B cell (primary cell): ENCODE results near the gene CCT6B. TPM values are rescaled to one million over a fixed set of nuclear protein-coding genes. Genes with fewer than 3 reads are reported as not detected.

Experiments
- ATAC-seq: fragments of 200-7000 bp; cut with Tn5 transposase; one replicate; pipeline ENCODE4 v1.10.0; 2021; ENCODE audit warnings: low read depth, mild to moderate bottlenecking, moderate number of reproducible peaks, moderate library complexity
- CTCF ChIA-PET: fragments of 350-600 bp; sonication (Branson Sonifier 250); formaldehyde crosslinking; loops from one replicate; lab custom pipeline; 2021; ENCODE audit warnings: antibody characterized with exemption, inconsistent platforms; lab: Charles Lee
- POLR2A ChIA-PET: fragments of 350-600 bp; sonication (Branson Sonifier 250); formaldehyde crosslinking; loops from one replicate; lab custom pipeline; 2021; ENCODE audit warnings: antibody characterized with exemption; lab: Charles Lee
- DNase-seq: peaks from one replicate; pipeline ENCODE4 v3.0.0; 2013
- H2AFZ ChIP-seq: 2 replicates; pipeline ENCODE4 v1.6.1; 2012; ENCODE audit warnings: mild to moderate bottlenecking, low read depth, low read length; ENCODE audit not compliant: insufficient read depth, poor library complexity, severe bottlenecking
- H3K27ac ChIP-seq, 2 donors: 1 replicate in 1 of 2; 2 replicates in 1 of 2; pipeline ENCODE4 v1.5.1; 2012 to 2013; ENCODE audit warnings: low read length in 2 of 2, mild to moderate bottlenecking in 2 of 2, moderate library complexity in 1 of 2
- H3K27me3 ChIP-seq, 4 experiments: fragments of 200-600 bp in 1 of 4; sonication (generic) in 1 of 4; replicated peaks in 1 of 4; 1 replicate in 2 of 4; 2 replicates in 2 of 4; pipeline versions ENCODE4 v1.6.1 to v1.7.0; 2013 to 2016; ENCODE audit warnings: low read length in 3 of 4, mild to moderate bottlenecking in 2 of 4, mixed read lengths in 1 of 4, moderate library complexity in 1 of 4; ENCODE audit not compliant: insufficient read depth in 4 of 4, control insufficient read depth in 3 of 4; ENCODE audit errors: control extremely low read depth in 1 of 4
- H3K36me3 ChIP-seq, 2 experiments: replicated peaks in 1 of 2; 1 replicate in 1 of 2; 2 replicates in 1 of 2; pipeline versions ENCODE4 v1.6.1 to v1.7.1; 2013; ENCODE audit warnings: low read length in 1 of 2; ENCODE audit not compliant: insufficient read depth in 2 of 2, control insufficient read depth in 1 of 2; ENCODE audit errors: control extremely low read depth in 1 of 2, extremely low read depth in 1 of 2
- H3K4me1 ChIP-seq, 2 donors: fragments of 200-600 bp in 1 of 2; sonication (generic) in 1 of 2; 1 replicate in 1 of 2; 2 replicates in 1 of 2; pipeline versions ENCODE4 v1.5.1 to v1.6.1; 2013 to 2017; ENCODE audit warnings: low read length in 2 of 2; ENCODE audit not compliant: control insufficient read depth in 2 of 2, insufficient read depth in 2 of 2
- H3K4me2 ChIP-seq: replicated peaks from 2 replicates; pipeline ENCODE3; 2012; ENCODE audit warnings: mild to moderate bottlenecking, low read depth, low read length; ENCODE audit not compliant: poor library complexity, severe bottlenecking
- H3K4me3 ChIP-seq, 5 experiments: fragments of 200-600 bp in 1 of 5; sonication (generic) in 1 of 5; 1 replicate in 3 of 5; 2 replicates in 2 of 5; pipeline versions ENCODE4 v1.5.1 to v1.7.0; 2011 to 2016; ENCODE audit warnings: low read length in 4 of 5, mild to moderate bottlenecking in 4 of 5, low read depth in 2 of 5, control low read depth in 1 of 5, moderate library complexity in 1 of 5; ENCODE audit not compliant: insufficient read depth in 1 of 5; ENCODE audit errors: control extremely low read depth in 1 of 5, extremely low read depth in 1 of 5
- H3K79me2 ChIP-seq: fragments of 200-600 bp; sonication (generic); one replicate; pipeline ENCODE4 v1.6.0; 2016; ENCODE audit warnings: low read length; ENCODE audit not compliant: control insufficient read depth, insufficient read depth
- H3K9ac ChIP-seq: fragments of 200-600 bp; sonication (generic); 2 replicates; pipeline ENCODE4 v1.6.1; 2017; ENCODE audit warnings: mild to moderate bottlenecking, low read length, moderate library complexity
- H3K9me3 ChIP-seq, 3 donors: one replicate each; pipeline versions ENCODE4 v1.6.1 to v1.7.1; 2013; ENCODE audit warnings: low read length in 2 of 3; ENCODE audit not compliant: control insufficient read depth in 2 of 3, insufficient read depth in 1 of 3; ENCODE audit errors: control extremely low read depth in 1 of 3
- H4K20me1 ChIP-seq: 2 replicates; pipeline ENCODE4 v1.6.0; 2012; ENCODE audit warnings: mild to moderate bottlenecking, low read length; ENCODE audit not compliant: insufficient read depth, control insufficient read depth, poor library complexity, severe bottlenecking
- H3K27ac Mint-ChIP-seq: one replicate; pipeline ENCODE4 v1.8.0; 2021; ENCODE audit warnings: mixed read lengths
- H3K27me3 Mint-ChIP-seq: one replicate; pipeline ENCODE4 v1.8.0; 2021; ENCODE audit warnings: mixed read lengths
- H3K4me1 Mint-ChIP-seq: one replicate; pipeline ENCODE4 v1.8.0; 2021; ENCODE audit warnings: mixed read lengths
- H3K4me3 Mint-ChIP-seq: one replicate; pipeline ENCODE4 v1.8.0; 2021; ENCODE audit warnings: mixed read lengths
- H3K9me3 Mint-ChIP-seq: one replicate; pipeline ENCODE4 v1.8.0; 2022; ENCODE audit warnings: mixed read lengths; ENCODE audit not compliant: insufficient read depth
- EZH2 ChIP-seq: IDR thresholded peaks from 2 replicates; pipeline ENCODE4 v1.6.1; 2012; ENCODE audit warnings: borderline replicate concordance, low read depth, mild to moderate bottlenecking, moderate library complexity, low read length; ENCODE audit not compliant: insufficient read depth, poor library complexity, severe bottlenecking
- WGBS: methylation state at CpG from one replicate; pipeline ENCODE4 v1.1.5; 2013; ENCODE audit warnings: missing lambda C conversion rate; ENCODE audit not compliant: insufficient coverage; 5-methylcytosine and 5-hydroxymethylcytosine counted together
- intact Hi-C: fragments of 100-400 bp; cut with micrococcal nuclease; formaldehyde crosslinking; loops from one replicate; pipeline ENCODE4 v1.10.0; 2022
- polyA minus RNA-seq: library from RNA; depleted of rRNA, polyadenylated mRNA; stranded (reverse); fragments of >200 nt; gene quantifications from 2 replicates; pipeline ENCODE4 v1.2.3, GENCODE V29; 2012
- polyA plus RNA-seq: library from polyadenylated mRNA; depleted of rRNA; stranded (reverse); fragments of >200 nt; gene quantifications from 2 replicates; pipeline ENCODE4 v1.2.3, GENCODE V29; 2012
- total RNA-seq, 2 donors: library from RNA; stranded (reverse); fragments of 120-200 nt in 1 of 2; gene quantifications; 1 replicate in 1 of 2; 2 replicates in 1 of 2; pipeline versions ENCODE4 v1.2.3 to v1.2.4, GENCODE V29; 2013 to 2022
- TF ChIP-seq, protein P1 (sequence below): fragments of 200-600 bp; IDR thresholded peaks from one replicate; pipeline ENCODE4 v1.8.0; 2022; ENCODE audit warnings: antibody characterized with exemption, mild to moderate bottlenecking

CCT6B gene, protein sequence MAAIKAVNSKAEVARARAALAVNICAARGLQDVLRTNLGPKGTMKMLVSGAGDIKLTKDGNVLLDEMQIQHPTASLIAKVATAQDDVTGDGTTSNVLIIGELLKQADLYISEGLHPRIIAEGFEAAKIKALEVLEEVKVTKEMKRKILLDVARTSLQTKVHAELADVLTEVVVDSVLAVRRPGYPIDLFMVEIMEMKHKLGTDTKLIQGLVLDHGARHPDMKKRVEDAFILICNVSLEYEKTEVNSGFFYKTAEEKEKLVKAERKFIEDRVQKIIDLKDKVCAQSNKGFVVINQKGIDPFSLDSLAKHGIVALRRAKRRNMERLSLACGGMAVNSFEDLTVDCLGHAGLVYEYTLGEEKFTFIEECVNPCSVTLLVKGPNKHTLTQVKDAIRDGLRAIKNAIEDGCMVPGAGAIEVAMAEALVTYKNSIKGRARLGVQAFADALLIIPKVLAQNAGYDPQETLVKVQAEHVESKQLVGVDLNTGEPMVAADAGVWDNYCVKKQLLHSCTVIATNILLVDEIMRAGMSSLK
- total RNA-seq: 2.6 and 2.8 TPM in 2 replicates
- total RNA-seq (2013): 1.6 TPM
- 0.82 and 1.0 TPM in 2 replicates for polyA plus RNA-seq
- polyA minus RNA-seq: 0.21 and 0.34 TPM in 2 replicates

DNA sequence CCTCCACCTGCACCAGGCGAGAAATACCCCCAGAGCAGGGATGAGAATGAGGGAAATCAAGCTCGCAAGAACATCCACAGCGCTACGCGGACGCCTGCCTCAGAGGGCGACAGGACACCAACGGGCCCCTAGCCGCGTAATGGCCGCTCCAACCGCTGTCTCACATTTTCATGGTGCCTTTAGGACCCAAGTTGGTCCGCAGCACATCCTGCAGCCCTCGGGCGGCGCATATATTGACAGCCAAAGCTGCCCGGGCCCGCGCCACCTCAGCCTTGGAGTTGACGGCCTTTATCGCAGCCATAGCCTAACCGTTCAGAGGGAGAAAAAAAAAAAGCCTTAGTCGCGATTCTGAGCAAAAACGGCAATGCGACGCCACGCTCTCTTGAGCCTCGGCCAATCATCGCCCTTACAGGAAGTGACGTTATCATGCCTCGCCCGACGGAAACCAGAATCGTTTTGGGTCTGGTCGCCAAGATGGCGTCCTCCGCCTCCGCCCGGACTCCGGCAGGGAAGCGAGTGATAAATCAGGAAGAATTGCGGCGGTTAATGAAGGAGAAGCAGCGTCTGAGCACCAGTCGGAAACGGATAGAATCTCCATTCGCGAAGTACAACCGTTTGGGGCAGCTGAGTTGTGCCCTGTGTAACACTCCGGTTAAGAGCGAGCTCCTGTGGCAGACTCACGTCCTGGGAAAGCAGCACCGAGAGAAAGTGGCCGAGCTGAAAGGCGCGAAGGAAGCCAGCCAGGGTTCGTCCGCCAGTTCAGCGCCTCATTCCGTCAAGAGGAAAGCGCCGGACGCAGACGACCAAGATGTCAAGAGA, at the start of gene CCT6B, which contains the start of gene ZNF830:
TSS of gene CCT6B (minus strand) at position 368 of the 819 bp plus-strand sequence. CDS start at position 301, 67 bp downstream.
TSS of gene ZNF830 (plus strand) at position 448 of the 819 bp plus-strand sequence. CDS start at position 475, 27 bp downstream.
- no peak for TF ChIP-seq EZH2
- TF ChIP-seq, protein P1, sequence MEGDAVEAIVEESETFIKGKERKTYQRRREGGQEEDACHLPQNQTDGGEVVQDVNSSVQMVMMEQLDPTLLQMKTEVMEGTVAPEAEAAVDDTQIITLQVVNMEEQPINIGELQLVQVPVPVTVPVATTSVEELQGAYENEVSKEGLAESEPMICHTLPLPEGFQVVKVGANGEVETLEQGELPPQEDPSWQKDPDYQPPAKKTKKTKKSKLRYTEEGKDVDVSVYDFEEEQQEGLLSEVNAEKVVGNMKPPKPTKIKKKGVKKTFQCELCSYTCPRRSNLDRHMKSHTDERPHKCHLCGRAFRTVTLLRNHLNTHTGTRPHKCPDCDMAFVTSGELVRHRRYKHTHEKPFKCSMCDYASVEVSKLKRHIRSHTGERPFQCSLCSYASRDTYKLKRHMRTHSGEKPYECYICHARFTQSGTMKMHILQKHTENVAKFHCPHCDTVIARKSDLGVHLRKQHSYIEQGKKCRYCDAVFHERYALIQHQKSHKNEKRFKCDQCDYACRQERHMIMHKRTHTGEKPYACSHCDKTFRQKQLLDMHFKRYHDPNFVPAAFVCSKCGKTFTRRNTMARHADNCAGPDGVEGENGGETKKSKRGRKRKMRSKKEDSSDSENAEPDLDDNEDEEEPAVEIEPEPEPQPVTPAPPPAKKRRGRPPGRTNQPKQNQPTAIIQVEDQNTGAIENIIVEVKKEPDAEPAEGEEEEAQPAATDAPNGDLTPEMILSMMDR: no peak
- peak within 1 kb of the TSS; percentile 87 for H2AFZ ChIP-seq
- no peaks in the 10 kb centered on the region for H4K20me1 ChIP-seq
- H3K4me1 ChIP-seq: peaks cover 13 to 17% of the 10 kb centered on the region in 2 donors
- H3K27me3 ChIP-seq: peaks cover 0 to 7% (median 0%) of the 10 kb centered on the region in 4 experiments
- ChIA-PET POLR2A (interaction anchor here (0.6 to 1.0 kb wide), 3 partner anchors 19 to 128 kb away, joined by 3 to 7 read pairs (median 3); partner anchors contain the start of gene LIG3), CTCF (interaction anchor here (0.7 to 1.4 kb wide), 5 partner anchors 20 to 419 kb away, joined by 3 to 11 read pairs (median 3); partner anchors contain the start of genes LIG3 and RAD51D)
- ATAC-seq (peak; percentile 90), DNase-seq (peak; percentile 95)
- Mint-ChIP-seq H3K4me1 (peaks cover 25% of the 10 kb centered on the region), H3K27ac (peak within 1 kb of the TSS; percentile 99), H3K4me3 (peak within 1 kb of the TSS; percentile 99), H3K9me3 (peaks cover 3% of the 10 kb centered on the region), H3K27me3 (peaks cover 10% of the 10 kb centered on the region)
- H3K9me3 ChIP-seq: no peaks in the 10 kb centered on the region
- under 1% methylated on average over 65 of the region's 65 CpGs for WGBS
- H3K4me3 ChIP-seq: peak within 1 kb of the TSS; percentile 72 to 98 (median 88)
- H3K79me2 ChIP-seq: peaks cover 22% of the 10 kb centered on the region
- peak within 1 kb of the TSS; percentile 90 for H3K9ac ChIP-seq
- peaks cover 2 to 23% of the 10 kb centered on the region in 2 experiments for H3K36me3 ChIP-seq
- intact Hi-C loops: loop anchor here (1.0 to 5.0 kb wide), 6 partner anchors 19 to 1986 kb away; partner anchors contain the start of genes AATF, LIG3, NLE1 and SLFN5
- H3K4me2 ChIP-seq: peak within 1 kb of the TSS; percentile 85
- peak within 1 kb of the TSS; percentile 85 to 92 for H3K27ac ChIP-seq
